HG03565 (cell line): ENCODE data around the gene ZFYVE28.
"Not testable (repeated sequence)": the region's sequence is repeated elsewhere in the genome, so short reads cannot be mapped to it uniquely, and the experiment has no call there.

Experiments used
- ATAC-seq: cut with Tn5 transposase; IDR thresholded peaks from one replicate; pipeline ENCODE4 v1.9.1; 2021; ENCODE audit warnings: mild to moderate bottlenecking, moderate library complexity; ENCODE audit not compliant: unreplicated experiment

ZFYVE28 gene

DNA sequence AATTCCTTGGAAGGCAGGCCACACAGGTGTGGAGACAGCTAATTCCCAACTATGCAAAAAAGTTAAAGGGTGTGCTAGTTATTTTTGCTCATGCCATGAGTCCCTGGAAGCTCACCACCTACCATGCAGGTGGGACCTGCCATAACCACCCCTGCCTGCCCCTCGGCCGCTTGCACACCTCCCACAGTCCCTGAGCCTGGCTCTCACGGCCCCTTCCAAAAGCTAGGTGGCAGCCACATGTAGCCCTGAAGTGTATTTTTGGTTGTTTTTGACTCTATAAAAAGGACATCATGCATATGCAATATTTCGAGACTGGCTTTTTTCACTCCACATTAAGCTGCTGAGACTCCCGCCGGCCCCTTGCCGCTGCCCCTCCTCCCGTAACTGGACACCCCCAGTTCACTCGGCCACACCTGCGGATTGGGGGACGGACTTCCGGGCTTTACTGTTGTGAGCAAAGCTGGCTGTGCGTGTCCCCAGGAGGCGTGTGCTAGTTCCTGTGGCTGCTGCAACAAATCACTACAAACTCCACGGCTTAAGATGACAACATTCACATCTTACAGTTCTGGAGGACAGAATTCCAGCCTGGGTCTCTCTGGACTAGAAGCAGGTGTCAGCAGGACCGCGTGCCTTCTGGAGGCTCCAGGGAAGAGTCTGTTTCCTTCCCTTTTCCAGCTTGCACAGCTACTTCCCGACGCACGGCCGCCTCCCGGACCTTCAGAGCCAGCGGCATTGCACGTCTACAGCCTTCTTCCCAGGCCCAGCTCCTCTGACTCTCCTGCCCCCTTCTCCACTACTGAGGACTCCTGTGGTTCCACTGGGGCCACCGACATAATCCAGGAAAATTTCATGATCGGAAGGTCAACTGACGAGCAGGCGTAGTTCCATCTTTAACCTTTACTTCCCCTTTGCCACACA is 24.8 kb downstream of the ZFYVE28 start:
- no peak for ATAC-seq

DNA sequence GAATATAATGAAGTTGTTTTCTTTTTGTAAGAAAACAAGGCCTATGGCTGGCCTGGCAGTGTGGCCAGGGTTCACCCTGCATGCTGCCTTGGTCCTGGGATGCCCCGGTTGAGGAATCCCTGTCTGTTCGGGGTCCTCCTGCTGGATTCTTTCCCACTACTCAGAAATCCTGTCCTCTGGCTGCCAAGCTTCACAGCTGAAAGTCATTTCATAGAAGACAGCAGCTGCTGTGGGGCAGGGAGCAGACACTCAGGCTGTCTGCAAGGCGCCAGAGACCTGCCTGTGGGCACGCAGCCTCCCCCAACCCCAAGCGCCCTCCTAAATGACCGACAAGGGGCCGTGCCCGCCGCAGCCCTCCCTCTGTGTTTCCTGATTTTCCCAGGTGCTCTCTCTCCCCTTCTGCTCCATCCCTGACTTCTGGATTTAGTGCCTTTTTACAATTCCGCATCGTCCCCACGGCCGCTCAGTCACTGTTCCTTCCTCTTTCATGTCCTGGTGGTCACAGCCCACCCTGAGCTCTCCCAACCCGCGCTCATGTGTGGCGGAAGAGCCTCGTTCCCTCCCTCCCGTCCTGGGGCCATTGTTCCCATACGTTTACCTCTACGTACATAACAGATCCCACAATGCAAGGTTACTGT is 27.5 kb downstream of the ZFYVE28 start:
- no peak for ATAC-seq

DNA sequence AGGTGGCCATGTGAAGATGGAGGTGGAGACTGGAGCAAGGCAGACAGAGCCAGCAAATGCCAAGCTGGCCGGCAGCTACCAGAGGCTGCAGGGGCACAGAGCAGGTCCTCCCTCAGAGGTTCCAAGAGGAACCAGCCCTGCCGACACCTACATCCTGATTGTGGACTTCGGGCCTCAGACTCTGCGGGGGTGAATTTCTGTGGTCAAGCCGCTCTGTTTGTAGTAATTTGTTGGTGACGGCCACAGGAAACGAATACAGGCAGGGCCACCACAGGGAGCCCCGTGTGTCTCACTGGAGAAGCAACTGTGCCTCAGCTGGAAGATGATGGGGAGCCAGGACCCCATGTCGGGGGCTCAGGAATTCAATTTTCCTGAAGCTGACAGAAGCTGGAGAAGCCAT is 28.3 kb downstream of the ZFYVE28 start:
- no peak for ATAC-seq

GRCh38 chr4:2389691-2390090 is 28.8 kb downstream of the ZFYVE28 start:
- no peak for ATAC-seq

GRCh38 chr4:2388429-2389182 is 29.8 kb downstream of the ZFYVE28 start:
- no peak for ATAC-seq

DNA sequence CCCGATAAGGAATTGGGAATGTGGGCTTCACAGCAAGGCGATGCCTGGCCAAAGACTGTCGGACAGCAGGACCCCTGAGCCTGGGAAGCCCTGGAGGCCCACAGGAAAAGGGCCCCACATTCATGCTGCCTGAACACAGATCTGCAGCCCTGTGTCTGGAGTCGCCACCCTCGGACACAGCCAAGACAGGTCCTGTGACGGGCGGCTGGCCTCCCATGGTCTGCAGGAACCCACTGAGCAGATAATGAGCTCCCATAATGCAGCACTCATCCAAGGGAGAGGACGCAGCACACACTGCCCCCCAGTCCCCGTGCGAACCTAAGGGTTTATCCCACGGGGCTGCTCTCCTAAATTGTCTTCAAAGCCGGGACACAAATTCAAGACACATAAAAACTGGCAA is 30.6 kb downstream of the ZFYVE28 start:
- ATAC-seq: no peak

DNA sequence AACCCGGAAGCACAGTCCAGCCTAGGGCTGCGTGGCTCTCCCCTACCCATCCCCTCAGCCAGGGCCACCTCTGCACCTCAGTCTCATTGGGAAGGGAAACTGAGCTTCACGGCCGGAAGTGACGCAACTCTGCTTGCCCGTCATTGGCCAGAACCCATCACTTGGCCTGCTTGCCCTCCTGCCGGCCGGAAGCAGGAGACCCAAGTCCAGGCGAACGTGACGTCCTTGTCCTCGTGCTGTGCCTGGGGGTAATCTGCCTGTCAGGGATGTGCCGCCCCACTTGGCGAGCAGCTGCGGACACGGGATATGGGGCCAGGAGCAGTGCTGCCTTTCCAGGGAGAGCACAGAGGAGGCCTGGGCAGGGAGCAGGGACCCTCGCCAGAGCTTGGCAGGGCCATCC is 31.2 kb downstream of the ZFYVE28 start:
- ATAC-seq: no peak

DNA sequence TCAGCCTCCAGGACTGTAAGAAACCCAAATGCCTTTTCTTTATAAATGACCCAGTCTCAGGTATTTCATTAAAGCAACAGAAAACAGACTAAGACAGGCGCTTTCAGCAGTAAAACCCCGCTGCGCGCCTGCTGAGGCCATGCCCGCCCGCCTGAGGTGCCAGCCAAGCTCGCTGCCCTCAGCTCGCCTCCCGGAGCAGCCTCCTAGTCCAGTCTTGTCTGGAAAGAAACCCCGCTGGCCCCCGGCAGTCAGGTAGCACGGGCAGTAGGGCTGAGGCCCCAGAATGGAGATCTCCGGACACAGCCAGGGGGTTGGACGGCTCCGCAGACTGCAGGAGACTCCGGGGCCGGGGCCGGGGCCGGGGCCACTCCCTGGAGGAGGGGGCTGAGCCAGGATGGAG is 31.7 kb downstream of the ZFYVE28 start:
- ATAC-seq: no peak

DNA sequence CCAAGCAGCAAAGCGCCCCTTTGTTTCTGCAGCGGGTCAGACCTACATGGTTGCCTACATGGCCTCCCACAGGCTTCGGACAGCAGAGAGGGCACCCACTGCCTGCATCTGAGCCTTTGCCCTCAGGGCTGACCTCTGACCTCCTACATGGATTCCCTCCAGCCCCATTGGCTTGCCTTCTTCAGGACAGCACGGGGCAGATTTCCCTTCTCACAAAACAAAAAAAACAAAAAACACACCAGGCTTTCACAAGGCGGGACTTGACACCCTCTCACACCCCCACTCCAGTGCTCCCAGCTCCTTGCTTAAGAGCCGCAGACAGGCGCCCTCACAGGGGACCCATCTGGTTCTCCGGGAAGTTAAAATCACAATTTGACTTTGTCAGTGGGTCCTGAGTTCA is 32.9 kb downstream of the ZFYVE28 start:
- ATAC-seq: no peak

GRCh38 chr4:2384245-2384644 is 34.2 kb downstream of the ZFYVE28 start:
- no peak for ATAC-seq

GRCh38 chr4:2383760-2384159 is 34.7 kb downstream of the ZFYVE28 start:
- ATAC-seq: no peak

- ATAC-seq: not testable (repeated sequence)
Observed at GRCh38 chr4:2383220-2383631, 35.2 kb downstream of the ZFYVE28 start.

DNA sequence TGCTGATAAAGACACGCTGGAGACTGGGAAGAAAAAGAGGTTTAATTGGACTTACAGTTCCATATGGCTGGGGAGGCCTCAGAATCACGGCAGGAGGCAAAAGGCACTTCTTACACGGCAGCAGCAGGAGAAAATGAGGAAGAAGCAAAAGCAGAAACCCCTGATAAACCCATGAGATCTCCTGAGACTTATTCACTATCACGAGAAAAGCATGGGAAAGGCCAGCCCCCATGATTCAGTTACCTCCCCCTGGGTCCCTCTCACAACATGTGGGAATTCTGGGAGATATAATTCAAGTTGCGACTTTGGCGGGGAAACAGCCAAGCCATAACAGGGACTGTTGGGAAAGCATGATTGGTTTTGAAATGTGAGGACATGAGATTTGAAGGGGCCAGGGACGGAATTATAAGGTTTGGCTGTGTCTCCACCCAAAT is 35.7 kb downstream of the ZFYVE28 start:
- ATAC-seq: not testable (repeated sequence)

GRCh38 chr4:2380589-2380988 is 37.9 kb downstream of the ZFYVE28 start:
- not testable (repeated sequence) for ATAC-seq

DNA sequence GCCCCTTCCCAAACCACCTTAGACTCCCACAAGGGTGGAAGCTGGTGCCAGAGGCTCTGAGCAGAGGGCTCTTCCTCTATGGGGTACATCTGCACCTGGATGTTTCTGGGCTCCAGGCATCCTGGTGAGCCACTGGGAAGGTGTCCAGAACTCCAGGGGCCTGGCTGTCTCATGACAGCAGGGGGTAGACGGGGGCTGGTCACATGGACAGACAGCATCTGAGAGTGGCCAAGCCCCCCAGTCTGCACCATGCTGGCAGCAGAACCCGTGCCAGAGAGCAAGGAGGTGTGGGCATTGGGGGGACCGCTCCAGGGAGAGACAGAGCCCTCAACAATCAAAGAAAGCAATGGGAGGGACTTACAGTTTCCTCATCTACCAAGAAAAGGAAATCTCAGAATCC is 39.5 kb downstream of the ZFYVE28 start:
- no peak for ATAC-seq

DNA sequence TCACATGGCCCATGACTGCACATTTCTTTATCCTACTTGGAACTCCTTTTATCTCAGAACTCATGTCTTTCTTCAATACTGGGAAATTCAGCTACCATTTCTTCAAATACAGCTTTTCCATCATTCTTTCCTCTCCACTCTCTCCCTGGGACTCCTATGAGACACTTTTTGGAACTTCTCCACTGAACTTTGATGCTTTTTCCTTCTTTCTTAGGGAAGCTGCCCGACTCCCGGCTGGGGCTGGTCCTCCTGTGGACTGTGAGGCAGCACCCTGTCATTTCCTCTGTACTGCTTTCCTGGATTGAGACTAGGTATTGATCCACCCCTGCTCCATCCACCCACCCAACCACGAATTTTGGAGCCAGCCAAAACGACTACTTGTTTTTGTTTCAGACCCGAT is 40.0 kb downstream of the ZFYVE28 start:
- ATAC-seq: no peak

DNA sequence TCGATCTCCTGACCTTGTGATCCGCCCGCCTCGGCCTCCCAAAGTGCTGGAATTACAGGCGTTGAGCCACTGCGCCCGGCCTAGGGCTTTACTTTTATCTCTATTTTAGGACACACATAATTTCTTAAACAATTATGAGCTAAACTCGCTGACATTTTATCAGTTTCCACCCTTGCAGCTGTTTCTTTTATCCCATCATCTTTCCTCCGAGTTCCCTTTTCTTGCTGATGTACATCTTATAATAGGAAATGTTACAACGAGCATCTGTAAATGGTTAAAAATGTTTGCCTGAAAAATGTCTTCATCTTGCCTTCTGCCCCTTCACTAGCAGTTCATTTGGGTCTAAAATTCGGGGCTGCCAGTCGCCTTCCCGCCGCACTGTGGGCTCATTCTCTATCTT is 41.2 kb downstream of the ZFYVE28 start:
- no peak for ATAC-seq

- ATAC-seq: no peak
Observed at GRCh38 chr4:2375427-2375826, 43.0 kb downstream of the ZFYVE28 start.

- no peak for ATAC-seq
Observed at GRCh38 chr4:2373532-2373931, 44.9 kb downstream of the ZFYVE28 start.

- ATAC-seq: no peak
Observed at GRCh38 chr4:2372488-2373030, 45.9 kb downstream of the ZFYVE28 start.

DNA sequence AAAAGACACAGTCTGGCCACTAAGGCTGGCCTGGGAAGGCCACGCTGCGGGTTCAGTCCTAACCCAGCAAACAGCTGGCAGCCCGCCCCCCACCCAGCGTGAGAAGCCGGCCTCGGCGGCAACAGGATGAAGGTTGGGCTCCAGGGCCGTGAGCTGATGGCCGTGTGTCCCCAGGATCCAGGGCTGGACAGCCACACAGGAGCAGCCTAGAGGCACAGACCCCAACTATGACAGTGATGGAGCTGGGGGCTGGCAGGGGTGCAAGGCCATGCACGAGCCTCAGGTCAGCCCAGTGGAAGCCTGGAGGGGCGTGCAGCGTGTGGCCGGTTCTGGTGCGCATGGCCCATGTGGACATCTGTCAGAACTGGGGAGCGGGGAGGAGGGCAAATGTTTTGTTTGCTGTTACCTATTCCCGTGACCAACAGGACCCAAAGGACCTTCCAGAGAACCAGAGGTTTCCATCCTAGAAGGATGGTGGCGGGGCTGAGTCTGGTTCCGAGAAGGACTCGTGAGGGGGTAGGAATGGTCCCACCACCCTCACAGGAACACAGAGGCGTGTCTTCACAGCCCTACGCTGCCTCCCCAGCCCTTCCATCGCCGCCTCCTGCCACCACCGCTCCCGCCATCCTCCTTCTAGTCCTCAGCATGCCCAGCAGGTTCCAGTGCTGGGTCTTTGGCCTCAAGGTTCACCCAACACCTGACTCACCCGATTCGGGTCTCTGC is 46.5 kb downstream of the ZFYVE28 start:
- no peak for ATAC-seq
